Brain microvascular endothelial cell (primary cell): ENCODE measurements around the gene OPRL1.

Source experiments
- DNase-seq: peaks from one replicate; pipeline ENCODE4 v3.0.0-alpha.2; 2020
- H3K27ac ChIP-seq: fragments of 250-450 bp; sonication (Bioruptor Pico); 2 replicates; pipeline ENCODE4 v1.5.1; 2020; ENCODE audit warnings: mild to moderate bottlenecking, moderate library complexity
- H3K27me3 ChIP-seq: fragments of 250-450 bp; sonication (Bioruptor Pico); replicated peaks from 2 replicates; pipeline ENCODE4 v1.5.1; 2020; ENCODE audit warnings: mild to moderate bottlenecking
- H3K36me3 ChIP-seq: fragments of 250-450 bp; sonication (Bioruptor Pico); replicated peaks from 2 replicates; pipeline ENCODE4 v1.5.1; 2020; ENCODE audit warnings: mild to moderate bottlenecking
- H3K4me3 ChIP-seq: 2 replicates; pipeline ENCODE4 v1.5.1; 2011; ENCODE audit warnings: low read depth, mild to moderate bottlenecking, control low read depth, low read length, moderate library complexity
- CTCF ChIP-seq: IDR thresholded peaks from 2 replicates; pipeline ENCODE4 v1.5.1; 2011; ENCODE audit warnings: low read depth, mild to moderate bottlenecking, moderate library complexity, low read length, control low read depth, inconsistent platforms; ENCODE audit errors: missing control alignments
- in situ Hi-C: cut with HindIII; loops from 2 replicates; pipeline ENCODE4 v1.10.0; 2017; ENCODE audit warnings: low sequenced_read_pairs, low pct_ligation_motif_present

OPRL1 gene

DNA sequence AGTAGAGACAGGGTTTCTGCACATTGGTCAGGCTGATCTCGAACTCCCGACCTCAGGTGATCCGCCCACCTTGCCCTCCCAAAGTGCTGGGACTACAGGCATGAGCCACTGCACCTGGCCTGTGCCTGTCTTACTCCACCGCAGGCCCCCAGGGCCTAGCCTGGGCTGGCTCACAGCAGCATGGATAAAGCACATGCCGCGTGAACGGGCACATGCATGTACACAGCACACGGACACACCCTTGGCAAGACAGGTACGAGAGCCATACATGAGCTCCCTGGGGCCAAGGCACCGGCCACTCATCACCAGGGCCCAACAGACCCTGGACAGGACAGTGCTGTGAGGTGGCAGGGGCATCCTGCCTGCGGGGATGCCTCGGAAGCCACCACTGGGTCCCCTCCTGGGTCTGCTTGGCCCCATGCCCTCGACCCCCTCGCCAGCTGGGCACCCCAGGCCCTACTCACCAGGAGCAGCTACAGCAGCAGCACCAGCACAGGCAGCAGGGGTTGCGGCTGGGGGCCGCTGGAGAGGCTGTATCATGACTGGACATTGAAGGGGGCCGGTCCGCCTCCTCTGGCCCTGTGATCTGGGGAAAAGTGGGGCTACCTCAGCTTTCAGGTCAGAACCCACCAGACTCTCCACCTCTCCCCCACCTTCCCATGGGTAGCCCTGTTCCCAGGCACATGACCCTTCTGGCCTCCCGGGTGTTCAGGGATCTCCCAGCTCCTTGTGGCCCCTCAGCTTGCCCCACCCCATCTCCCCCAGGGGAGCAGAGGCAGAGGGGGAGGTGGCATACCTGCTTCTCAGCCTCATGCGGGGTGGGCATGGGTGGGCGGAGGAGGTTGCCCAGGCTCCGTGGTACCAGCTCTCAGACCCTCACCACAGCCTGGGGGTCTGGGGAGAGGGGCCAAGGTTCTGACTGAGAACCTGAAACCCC, 3.6 kb upstream of the OPRL1 start:
- Histone ChIP-seq H3K27me3 (no peaks in the 10 kb centered on the region), H3K36me3 (no peaks in the 10 kb centered on the region), H3K27ac (no peak overlapping the region), H3K4me3 (no peak overlapping the region)
- no peak for DNase-seq
- in situ Hi-C loops: no loop called here
- no peak for TF ChIP-seq CTCF

DNA sequence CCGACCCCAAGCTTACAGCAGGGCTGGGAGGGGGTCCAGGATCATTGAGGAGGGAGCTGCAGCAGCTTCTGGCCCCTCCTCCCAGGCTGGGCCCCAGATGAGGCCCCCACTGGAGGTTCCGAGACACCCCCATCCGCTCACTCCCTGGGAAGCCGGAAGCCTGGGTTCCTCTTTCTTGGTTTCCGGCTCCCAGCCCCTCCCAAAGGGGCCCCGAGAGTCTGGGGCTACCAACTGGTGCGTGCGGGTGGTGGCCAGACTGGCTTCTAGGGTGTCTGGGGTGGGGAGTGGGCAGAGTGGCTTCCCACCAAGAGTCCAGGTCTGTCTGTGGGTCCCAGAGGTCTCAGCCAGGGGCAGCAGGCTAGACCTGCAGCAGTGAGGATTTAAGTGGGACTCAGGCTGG, 2.8 kb upstream of the OPRL1 start:
- in situ Hi-C loops: no loop called here
- no peak for DNase-seq
- Histone ChIP-seq H3K4me3 (no peak overlapping the region), H3K27ac (no peak overlapping the region), H3K27me3 (no peaks in the 10 kb centered on the region), H3K36me3 (no peaks in the 10 kb centered on the region)
- no peak for TF ChIP-seq CTCF

GRCh38 chr20:64077541-64077875, 2.4 kb upstream of the OPRL1 start:
- H3K27me3 ChIP-seq: no peaks in the 10 kb centered on the region
- in situ Hi-C loops: no loop called here
- no peak for DNase-seq
- no peak for TF ChIP-seq CTCF
- no peak overlapping the region for H3K27ac ChIP-seq
- no peaks in the 10 kb centered on the region for H3K36me3 ChIP-seq
- H3K4me3 ChIP-seq: no peak overlapping the region

DNA sequence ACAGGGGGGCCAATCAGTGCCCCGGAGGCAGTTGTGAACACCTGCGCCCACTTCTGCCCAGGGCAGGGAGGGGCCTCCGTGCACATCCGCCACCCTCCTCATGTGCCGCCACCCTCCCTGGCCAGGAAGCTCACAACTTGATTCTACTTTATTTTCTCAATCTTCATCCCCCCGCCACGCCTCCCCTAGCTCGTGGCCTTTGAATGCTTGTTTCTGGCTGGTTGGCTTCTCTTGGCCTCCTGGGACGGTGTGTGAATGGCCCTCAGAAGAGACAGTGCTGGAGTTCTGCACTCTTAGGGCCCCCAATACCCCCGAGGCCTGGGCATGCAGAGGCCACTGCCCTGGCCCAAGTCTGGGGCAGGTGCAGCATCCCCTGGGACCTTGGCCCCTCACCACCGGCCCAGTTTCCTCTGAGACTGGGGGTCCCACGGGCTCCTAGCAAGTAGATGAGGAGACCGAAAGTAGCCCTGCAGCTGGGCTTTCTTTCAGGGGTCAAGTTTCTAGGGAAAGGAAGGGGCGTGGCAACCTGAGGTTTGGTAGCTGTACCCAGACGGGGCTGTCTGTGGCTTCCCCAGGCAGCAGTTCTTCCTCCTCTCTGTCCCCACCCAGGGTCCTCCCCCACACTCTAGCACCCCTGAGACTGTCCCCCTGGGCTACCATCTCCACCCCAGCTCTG, 1.9 kb upstream of the OPRL1 start:
- Histone ChIP-seq H3K27ac (no peak overlapping the region), H3K4me3 (no peak overlapping the region)
- DNase-seq: no peak

DNA sequence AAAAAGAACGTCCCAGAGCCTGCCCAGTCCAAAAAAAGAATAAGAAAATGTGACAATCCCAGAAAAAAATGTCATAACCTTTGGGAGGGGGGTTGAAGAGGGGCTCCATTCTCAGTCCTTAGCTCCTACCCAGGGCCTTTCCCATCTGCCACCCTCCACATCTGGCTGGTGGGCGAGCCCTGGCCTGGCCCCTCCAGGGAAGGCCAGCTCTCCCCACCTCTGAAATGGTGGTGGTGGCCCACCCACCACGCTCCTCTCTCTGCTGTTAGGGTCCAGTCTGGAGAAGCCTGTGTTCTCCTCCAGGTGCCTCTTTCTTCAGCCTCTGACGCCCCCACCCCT, 979 bp upstream of the OPRL1 start:
- TF ChIP-seq CTCF: no peak
- no peak overlapping the region for H3K27ac ChIP-seq
- in situ Hi-C loops: no loop called here

More for the DNA sequence above, 1.9 kb upstream of the OPRL1 start:
- Histone ChIP-seq H3K36me3 (no peaks in the 10 kb centered on the region), H3K27me3 (no peaks in the 10 kb centered on the region)
- TF ChIP-seq CTCF: no peak
- in situ Hi-C loops: no loop called here

More for the DNA sequence above, 979 bp upstream of the OPRL1 start:
- H3K4me3 ChIP-seq: peak overlapping the region; percentile 63
- no peaks in the 10 kb centered on the region for H3K36me3 ChIP-seq
- DNase-seq: no peak
- peaks cover 3% of the 10 kb centered on the region for H3K27me3 ChIP-seq
